HepG2 (cell line): Measurements from ENCODE around the gene HRH3. TPM values are rescaled to one million over a fixed set of nuclear protein-coding genes. Genes with fewer than 3 reads are reported as not detected.

Experiments
- DR1 ChIP-seq: sonication (generic); formaldehyde crosslinking; IDR thresholded peaks from 2 replicates; pipeline ENCODE4 v1.8.0; 2021; ENCODE audit warnings: mild to moderate bottlenecking, missing genetic modification reagents, inconsistent platforms
- GFI1 ChIP-seq: sonication (generic); formaldehyde crosslinking; IDR thresholded peaks from 2 replicates; pipeline ENCODE4 v1.5.0; 2020; ENCODE audit warnings: missing genetic modification reagents, mild to moderate bottlenecking, borderline replicate concordance
- MNT ChIP-seq: fragments of 450-650 bp; IDR thresholded peaks from 2 replicates; pipeline ENCODE4 v1.6.1; 2016
- NBN ChIP-seq: fragments of 450-650 bp; conservative IDR thresholded peaks from 2 replicates; pipeline ENCODE4 v1.6.1; 2017
- NFE2L1 ChIP-seq: sonication (generic); formaldehyde crosslinking; IDR thresholded peaks from 2 replicates; pipeline ENCODE4 v1.4.0; 2020; ENCODE audit warnings: missing genetic modification reagents, mild to moderate bottlenecking, borderline replicate concordance
- NFKBIZ ChIP-seq: IDR thresholded peaks from 2 replicates; pipeline ENCODE4 v1.6.1; 2018; ENCODE audit warnings: missing genetic modification reagents, missing compliant biosample characterization
- NFRKB ChIP-seq: fragments of 450-650 bp; IDR thresholded peaks from 2 replicates; pipeline ENCODE4 v1.6.1; 2017
- RBFOX2 ChIP-seq: fragments of 200-400 bp; formaldehyde crosslinking; IDR thresholded peaks from 2 replicates; pipeline ENCODE4 v1.6.1; 2017; ENCODE audit warnings: low read depth, mild to moderate bottlenecking, low read length
- RXRA ChIP-seq: sonication (generic); formaldehyde crosslinking; IDR thresholded peaks from 2 replicates; pipeline ENCODE4 v1.5.1; 2020; ENCODE audit warnings: missing genetic modification reagents
- TBX2 ChIP-seq: sonication (generic); formaldehyde crosslinking; IDR thresholded peaks from 2 replicates; pipeline ENCODE4 v1.5.0; 2020; ENCODE audit warnings: missing genetic modification reagents, mild to moderate bottlenecking, borderline replicate concordance
- ZNF296 ChIP-seq: sonication (generic); formaldehyde crosslinking; conservative IDR thresholded peaks from 2 replicates; pipeline ENCODE4 v1.5.0; 2020; ENCODE audit warnings: mild to moderate bottlenecking, missing genetic modification reagents
- ZNF3 ChIP-seq: IDR thresholded peaks from 2 replicates; pipeline ENCODE4 v1.7.0; 2017; ENCODE audit warnings: inconsistent platforms
- ZNF556 ChIP-seq: sonication (generic); formaldehyde crosslinking; IDR thresholded peaks from 2 replicates; pipeline ENCODE4 v1.4.0; 2020; ENCODE audit warnings: mild to moderate bottlenecking, missing genetic modification reagents, borderline replicate concordance
- ZNF781 ChIP-seq: sonication (generic); formaldehyde crosslinking; IDR thresholded peaks from 2 replicates; pipeline ENCODE4 v1.5.1; 2020; ENCODE audit warnings: borderline replicate concordance, mild to moderate bottlenecking, missing genetic modification reagents; ENCODE audit errors: not compliant biosample characterization
- ZSCAN22 ChIP-seq: sonication (generic); formaldehyde crosslinking; IDR thresholded peaks from 2 replicates; pipeline ENCODE4 v1.4.0; 2020; ENCODE audit warnings: mild to moderate bottlenecking, missing genetic modification reagents
- polyA plus RNA-seq, 8 experiments: library from polyadenylated mRNA; depleted of rRNA in 3 of 8; stranded (reverse) in 7 of 8; unstranded in 1 of 8; fragments of >200 nt; fragmentation: Illumina TruSeq in 4 of 8; extraction: Trizol in 4 of 8; gene quantifications; 2 replicates each; pipeline versions ENCODE4 v1.2.1 to v1.2.3, GENCODE V29; 2011 to 2016; ENCODE audit warnings: low read depth in 4 of 8, missing spikeins in 1 of 8, mixed read lengths in 1 of 8; ENCODE audit not compliant: insufficient read depth in 1 of 8
- total RNA-seq, 5 experiments: library from RNA; depleted of rRNA; stranded (reverse); fragments of >200 nt; fragmentation: Illumina TruSeq; extraction: Trizol; gene quantifications; 2 replicates each; pipeline ENCODE4 v1.2.3, GENCODE V29; 2016; ENCODE audit warnings: low read depth in 1 of 5
- TF ChIP-seq, protein P1 (sequence below): sonication (generic); formaldehyde crosslinking; IDR thresholded peaks from 2 replicates; pipeline ENCODE4 v1.9.0; 2022; ENCODE audit warnings: low read depth, missing genetic modification reagents
- TF ChIP-seq, protein P2 (sequence below): sonication (generic); formaldehyde crosslinking; IDR thresholded peaks from 2 replicates; pipeline ENCODE4 v1.4.0; 2020; ENCODE audit warnings: missing genetic modification reagents, borderline replicate concordance
- TF ChIP-seq, protein P3 (sequence below): sonication (generic); formaldehyde crosslinking; IDR thresholded peaks from 2 replicates; pipeline ENCODE4 v1.4.0; 2020; ENCODE audit warnings: low read depth, missing genetic modification reagents
- TF ChIP-seq, protein P4 (sequence below): sonication (generic); formaldehyde crosslinking; IDR thresholded peaks from 2 replicates; pipeline ENCODE4 v1.4.0; 2020; ENCODE audit warnings: missing genetic modification reagents

The HRH3 gene
- total and polyA plus RNA-seq, 2 of the 13 experiments (the other 11 are each of a cell fraction or from before 2014, with no cell fraction given), result 0.18 TPM; not detected in 1

- TF ChIP-seq MNT (no peak), NFKBIZ (CRISPR knock-in tag) (no peak), DR1 (CRISPR knock-in tag) (0 out of 2 replicates have a peak, but pooled peaks have one; percentile 24), RXRA (CRISPR knock-in tag) (no peak), RBFOX2 (no peak), GFI1 (CRISPR knock-in tag) (no peak), ZNF556 (no peak), NFE2L1 (no peak), ZNF296 (CRISPR knock-in tag) (no peak), ZSCAN22 (no peak), TBX2 (CRISPR knock-in tag) (peak; percentile 47; the same call in 1 of the 2 replicates), NFRKB (no peak), ZNF3 (CRISPR knock-in tag) (no peak), ZNF781 (no peak), NBN (no peak)
- TF ChIP-seq, protein P1, sequence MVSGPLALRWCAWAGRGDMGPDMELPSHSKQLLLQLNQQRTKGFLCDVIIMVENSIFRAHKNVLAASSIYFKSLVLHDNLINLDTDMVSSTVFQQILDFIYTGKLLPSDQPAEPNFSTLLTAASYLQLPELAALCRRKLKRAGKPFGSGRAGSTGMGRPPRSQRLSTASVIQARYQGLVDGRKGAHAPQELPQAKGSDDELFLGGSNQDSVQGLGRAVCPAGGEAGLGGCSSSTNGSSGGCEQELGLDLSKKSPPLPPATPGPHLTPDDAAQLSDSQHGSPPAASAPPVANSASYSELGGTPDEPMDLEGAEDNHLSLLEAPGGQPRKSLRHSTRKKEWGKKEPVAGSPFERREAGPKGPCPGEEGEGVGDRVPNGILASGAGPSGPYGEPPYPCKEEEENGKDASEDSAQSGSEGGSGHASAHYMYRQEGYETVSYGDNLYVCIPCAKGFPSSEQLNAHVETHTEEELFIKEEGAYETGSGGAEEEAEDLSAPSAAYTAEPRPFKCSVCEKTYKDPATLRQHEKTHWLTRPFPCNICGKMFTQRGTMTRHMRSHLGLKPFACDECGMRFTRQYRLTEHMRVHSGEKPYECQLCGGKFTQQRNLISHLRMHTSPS, result no peak
- TF ChIP-seq, protein P2, sequence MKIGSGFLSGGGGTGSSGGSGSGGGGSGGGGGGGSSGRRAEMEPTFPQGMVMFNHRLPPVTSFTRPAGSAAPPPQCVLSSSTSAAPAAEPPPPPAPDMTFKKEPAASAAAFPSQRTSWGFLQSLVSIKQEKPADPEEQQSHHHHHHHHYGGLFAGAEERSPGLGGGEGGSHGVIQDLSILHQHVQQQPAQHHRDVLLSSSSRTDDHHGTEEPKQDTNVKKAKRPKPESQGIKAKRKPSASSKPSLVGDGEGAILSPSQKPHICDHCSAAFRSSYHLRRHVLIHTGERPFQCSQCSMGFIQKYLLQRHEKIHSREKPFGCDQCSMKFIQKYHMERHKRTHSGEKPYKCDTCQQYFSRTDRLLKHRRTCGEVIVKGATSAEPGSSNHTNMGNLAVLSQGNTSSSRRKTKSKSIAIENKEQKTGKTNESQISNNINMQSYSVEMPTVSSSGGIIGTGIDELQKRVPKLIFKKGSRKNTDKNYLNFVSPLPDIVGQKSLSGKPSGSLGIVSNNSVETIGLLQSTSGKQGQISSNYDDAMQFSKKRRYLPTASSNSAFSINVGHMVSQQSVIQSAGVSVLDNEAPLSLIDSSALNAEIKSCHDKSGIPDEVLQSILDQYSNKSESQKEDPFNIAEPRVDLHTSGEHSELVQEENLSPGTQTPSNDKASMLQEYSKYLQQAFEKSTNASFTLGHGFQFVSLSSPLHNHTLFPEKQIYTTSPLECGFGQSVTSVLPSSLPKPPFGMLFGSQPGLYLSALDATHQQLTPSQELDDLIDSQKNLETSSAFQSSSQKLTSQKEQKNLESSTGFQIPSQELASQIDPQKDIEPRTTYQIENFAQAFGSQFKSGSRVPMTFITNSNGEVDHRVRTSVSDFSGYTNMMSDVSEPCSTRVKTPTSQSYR (CRISPR knock-in tag), result no peak
- TF ChIP-seq, protein P3, sequence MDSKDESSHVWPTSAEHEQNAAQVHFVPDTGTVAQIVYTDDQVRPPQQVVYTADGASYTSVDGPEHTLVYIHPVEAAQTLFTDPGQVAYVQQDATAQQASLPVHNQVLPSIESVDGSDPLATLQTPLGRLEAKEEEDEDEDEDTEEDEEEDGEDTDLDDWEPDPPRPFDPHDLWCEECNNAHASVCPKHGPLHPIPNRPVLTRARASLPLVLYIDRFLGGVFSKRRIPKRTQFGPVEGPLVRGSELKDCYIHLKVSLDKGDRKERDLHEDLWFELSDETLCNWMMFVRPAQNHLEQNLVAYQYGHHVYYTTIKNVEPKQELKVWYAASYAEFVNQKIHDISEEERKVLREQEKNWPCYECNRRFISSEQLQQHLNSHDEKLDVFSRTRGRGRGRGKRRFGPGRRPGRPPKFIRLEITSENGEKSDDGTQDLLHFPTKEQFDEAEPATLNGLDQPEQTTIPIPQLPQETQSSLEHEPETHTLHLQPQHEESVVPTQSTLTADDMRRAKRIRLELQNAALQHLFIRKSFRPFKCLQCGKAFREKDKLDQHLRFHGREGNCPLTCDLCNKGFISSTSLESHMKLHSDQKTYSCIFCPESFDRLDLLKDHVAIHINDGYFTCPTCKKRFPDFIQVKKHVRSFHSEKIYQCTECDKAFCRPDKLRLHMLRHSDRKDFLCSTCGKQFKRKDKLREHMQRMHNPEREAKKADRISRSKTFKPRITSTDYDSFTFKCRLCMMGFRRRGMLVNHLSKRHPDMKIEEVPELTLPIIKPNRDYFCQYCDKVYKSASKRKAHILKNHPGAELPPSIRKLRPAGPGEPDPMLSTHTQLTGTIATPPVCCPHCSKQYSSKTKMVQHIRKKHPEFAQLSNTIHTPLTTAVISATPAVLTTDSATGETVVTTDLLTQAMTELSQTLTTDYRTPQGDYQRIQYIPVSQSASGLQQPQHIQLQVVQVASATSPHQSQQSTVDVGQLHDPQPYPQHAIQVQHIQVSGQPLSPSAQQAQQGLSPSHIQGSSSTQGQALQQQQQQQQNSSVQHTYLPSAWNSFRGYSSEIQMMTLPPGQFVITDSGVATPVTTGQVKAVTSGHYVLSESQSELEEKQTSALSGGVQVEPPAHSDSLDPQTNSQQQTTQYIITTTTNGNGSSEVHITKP (CRISPR knock-in tag), result no peak
- TF ChIP-seq, protein P4, sequence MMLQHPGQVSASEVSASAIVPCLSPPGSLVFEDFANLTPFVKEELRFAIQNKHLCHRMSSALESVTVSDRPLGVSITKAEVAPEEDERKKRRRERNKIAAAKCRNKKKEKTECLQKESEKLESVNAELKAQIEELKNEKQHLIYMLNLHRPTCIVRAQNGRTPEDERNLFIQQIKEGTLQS, result no peak
Measured at GRCh38 chr20:62217913-62218773, 1.9 kb downstream of the HRH3 start (continued).
